ENCODE measurements around the gene RB1.

The RB1 gene

DNA sequence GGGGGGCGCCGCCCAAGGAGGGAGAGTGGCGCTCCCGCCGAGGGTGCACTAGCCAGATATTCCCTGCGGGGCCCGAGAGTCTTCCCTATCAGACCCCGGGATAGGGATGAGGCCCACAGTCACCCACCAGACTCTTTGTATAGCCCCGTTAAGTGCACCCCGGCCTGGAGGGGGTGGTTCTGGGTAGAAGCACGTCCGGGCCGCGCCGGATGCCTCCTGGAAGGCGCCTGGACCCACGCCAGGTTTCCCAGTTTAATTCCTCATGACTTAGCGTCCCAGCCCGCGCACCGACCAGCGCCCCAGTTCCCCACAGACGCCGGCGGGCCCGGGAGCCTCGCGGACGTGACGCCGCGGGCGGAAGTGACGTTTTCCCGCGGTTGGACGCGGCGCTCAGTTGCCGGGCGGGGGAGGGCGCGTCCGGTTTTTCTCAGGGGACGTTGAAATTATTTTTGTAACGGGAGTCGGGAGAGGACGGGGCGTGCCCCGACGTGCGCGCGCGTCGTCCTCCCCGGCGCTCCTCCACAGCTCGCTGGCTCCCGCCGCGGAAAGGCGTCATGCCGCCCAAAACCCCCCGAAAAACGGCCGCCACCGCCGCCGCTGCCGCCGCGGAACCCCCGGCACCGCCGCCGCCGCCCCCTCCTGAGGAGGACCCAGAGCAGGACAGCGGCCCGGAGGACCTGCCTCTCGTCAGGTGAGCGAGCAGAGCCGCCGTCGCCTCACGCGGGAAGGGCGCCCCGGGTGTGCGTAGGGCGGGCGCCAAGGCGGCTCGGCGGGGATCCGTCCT lies at the start of gene RB1:
Gene RB1, plus strand, starts transcription at position 393 of the 784 bp plus-strand sequence. Its CDS starts 162 bp downstream, at position 555.
- DNase-seq: peak; percentile 85

DNA sequence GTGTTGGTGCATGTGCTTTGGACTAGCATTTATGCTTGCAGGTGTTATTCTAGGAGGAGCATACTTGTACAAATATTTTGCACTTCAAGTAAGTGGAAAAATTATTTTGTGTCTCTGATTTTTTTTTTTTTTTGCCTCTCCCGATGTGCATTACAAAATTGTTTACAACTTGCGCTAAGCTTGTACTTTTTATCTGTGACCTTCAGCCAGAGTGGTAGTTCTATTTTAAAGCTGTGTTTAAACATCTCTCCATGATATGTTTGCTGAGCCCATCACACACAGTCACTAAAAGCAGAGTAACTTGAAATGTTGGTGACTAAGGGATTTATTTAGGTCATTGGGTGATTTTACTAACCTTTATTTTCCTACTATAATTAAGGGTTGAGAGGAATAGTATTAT lies 49.7 kb upstream of the RB1 start:
- DNase-seq: no peak

DNA sequence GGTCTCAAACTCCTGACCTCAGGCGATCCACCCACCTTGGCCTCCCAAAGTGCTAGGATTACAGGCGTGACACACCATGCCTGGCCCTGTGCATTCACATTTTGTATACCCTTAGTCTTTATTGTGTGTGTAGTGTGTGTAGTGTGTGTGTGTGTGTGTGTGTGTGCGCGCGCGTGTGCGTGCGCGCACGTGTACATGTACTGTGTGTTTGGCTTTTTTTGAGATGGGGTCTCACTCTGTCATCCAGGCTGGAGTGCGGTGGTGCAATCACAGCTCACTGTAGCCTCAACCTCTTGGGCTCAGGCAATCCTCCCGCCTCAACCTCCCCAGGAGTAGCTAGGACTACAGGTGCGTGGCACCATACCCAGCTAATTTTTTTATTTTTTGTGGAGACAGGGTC lies 48.5 kb upstream of the RB1 start:
- DNase-seq: no peak

DNA sequence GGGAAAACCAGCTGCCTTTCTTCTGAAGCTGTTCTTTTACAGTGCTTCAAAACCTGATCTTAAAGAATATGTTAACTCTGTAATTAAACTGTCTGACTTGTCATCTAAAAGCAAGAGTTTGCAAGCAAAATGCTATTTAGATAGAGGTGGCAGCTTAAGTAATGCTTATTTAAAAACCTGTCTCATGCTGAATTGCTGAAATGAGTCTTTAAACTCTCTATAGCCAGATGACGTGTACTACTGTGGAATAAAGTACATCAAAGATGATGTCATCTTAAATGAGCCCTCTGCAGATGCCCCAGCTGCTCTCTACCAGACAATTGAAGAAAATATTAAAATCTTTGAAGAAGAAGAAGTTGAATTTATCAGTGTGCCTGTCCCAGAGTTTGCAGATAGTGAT lies 47.6 kb upstream of the RB1 start:
- no peak for DNase-seq

DNA sequence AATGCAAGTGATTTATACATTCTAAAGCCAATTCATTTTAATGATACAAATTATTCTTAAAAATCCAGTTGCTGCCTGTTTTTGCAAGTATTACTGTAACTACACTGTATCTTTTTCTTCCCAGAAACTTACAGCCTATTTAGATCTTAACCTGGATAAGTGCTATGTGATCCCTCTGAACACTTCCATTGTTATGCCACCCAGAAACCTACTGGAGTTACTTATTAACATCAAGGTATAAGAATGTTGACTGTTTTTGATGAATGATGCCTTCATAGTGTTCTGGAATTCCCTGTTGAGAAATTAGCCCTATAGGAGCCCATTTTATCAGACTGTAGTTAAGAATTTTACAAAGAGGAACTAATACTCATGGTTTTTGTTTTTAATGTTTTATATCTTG lies 45.5 kb upstream of the RB1 start:
- no peak for DNase-seq

DNA sequence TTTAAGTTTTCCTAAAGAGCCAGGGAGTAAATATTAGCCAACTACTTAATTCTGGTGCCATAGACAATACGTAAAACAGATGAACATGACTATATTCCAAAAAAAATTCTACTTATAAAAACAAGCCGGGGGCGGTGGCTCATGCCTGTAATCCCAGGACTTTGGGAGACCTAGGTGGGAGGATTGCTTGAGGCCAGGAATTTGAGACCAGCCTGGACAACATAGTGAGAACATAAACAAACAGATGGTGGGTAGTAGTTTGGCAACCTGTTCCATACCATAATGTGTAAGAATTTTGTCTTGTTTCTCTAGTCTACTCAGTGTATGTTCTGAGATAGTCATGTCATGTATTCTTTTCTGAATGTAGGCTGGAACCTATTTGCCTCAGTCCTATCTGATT lies 45.1 kb upstream of the RB1 start:
- no peak for DNase-seq

DNA sequence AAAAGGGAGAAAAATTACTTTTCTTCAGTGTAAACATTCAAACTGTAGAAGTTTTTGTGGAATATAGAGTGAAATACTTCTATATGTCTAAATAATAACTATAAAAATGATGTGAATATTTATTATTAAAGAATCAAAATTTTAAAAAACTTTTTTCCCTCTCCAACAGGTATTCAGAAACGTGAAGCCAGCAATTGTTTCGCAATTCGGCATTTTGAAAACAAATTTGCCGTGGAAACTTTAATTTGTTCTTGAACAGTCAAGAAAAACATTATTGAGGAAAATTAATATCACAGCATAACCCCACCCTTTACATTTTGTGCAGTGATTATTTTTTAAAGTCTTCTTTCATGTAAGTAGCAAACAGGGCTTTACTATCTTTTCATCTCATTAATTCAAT lies 42.6 kb upstream of the RB1 start:
- no peak for DNase-seq

DNA sequence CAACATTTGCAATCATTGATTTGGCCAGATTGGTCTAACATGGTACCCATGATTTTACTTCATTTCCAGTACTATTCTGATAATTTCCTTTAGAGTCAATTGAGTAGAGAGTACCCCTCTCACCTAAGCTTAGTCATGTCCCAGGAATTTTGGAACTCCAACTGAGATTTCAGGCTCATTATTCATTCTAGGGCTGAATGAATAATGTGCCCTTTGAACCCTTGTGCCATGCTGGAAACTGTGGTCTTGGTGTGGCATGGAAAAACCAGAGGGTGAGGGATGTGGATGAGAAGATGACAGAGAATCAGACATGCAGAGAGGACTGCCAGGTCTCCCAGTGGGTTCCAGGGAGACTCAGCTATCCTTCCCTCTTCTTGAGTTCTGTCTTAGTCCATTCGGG lies 40.4 kb upstream of the RB1 start:
- DNase-seq: no peak

DNA sequence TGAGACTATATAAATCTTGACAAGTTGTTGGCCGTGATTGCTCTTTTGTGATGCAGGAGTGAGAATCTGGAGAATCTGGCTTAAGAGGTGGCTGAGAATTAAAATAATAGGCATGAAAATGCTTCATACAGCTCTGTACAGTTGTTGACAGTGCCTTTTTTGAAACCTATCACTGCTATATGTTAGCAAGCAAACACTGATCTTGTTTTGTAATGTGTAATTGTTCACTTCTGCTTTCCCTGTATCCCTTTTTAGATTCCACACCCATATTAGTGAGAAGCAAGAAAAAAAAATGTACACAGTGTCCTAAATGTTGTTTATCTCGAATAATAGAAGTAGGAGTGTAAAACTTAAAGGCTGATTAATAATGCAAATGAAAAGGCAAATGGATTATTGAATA lies 39.5 kb upstream of the RB1 start:
- no peak for DNase-seq

DNA sequence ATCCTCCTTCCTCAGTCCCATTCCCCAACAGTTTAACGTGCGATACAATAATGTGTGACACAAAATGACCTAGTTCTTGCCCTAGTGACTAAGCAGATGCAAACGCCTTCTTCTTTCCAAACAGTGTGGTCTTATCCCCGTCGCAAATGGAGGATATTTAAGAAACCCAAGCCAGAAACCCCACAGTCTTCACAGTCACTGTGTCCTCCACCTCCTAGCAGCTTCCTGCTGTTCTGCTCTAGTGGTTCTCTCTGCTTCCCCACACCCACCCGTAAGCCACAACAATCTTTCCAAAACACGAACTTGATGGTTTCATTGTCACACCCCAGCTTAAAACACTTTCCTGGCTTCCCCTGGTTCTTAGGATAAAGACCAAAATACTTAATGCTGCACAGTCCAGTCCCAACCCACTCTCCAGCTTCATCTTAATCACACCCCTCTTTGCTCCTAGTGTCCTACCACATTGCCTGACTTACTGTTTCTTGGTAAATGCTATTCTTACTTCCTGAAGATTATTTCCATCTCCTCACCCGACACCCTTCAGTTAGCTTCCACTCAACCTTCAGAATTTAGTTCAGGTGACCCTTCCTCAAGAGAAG lies 38.2 kb upstream of the RB1 start:
- DNase-seq: no peak

DNA sequence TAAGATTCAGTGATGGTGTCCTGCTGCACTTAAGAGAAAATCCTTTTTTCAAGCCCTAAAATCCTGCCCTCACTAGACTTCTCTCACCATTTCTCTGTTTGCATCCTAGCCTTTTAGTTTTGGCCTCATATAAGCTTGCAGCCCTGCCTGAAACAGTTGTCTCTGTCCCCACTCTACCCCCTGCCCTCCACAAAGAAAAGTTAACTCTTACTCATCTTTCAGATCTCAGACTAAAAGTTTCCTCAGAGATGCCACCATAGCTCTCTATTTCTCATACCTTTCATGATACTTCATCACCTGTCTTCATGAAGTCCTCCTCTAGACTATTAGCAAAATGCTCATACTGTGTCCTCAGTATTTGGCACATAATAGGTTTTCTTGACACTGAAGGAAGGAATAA lies 37.4 kb upstream of the RB1 start:
- DNase-seq: no peak

DNA sequence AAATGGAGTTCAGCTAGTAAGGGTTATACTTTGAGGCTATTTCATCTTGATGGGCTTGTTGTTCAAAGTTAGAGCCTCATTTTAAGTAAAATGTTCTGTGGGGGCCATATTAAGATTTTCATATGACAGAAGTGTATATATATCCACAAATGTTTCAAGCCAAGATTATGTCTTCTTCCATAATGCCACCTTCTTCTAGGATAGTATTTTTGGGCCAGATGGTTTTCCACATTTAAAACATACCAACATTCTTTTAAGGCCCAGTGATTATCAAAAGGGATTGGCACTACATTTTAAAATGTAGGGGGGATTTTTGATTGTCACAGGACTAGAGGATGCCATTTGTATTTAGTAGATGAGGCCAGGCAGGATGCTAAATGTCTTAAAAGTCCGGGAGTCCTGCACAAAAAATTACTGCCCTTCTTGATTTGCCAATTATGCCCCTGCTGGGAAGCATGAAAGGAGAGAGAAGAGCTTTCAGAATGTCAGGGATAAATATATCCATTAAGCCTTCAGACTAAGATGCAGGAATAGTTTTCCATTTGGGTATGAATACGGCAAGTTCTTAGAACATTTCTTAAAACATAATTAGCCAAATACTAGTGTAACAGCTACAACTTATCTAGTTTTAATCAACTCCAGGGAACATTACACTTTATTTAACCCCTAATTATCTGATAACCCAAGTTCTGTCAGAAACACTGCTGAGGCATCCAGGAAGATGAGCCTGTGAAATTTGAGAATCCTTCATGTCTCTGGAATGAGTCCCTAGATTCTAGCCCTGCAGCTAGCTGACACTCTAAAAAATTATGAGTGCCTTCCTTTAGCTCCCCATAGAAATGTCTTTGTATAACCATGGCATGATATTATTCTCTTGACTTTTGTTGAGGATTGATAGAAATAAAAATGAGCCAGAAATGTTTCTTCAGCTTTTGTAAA lies 36.6 kb upstream of the RB1 start:
- no peak for DNase-seq

DNA sequence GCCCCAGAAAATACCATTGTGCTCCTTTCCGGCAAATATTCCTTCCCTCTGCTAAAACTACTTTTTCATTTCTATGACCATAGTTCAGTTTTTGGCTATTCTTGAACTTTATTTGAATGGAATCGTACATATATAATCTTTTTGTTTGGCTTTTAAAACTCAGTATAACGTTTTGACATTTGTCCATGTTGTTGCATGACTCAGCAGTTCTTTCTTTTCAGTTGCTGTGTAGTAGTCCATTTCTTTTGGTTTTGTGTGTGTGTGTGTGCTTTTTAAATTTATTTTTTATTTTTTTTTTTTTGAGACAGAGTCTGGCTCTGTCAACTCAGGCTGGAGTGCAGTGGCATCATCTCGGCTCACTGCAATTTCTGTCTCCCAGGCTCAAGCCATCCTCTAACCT lies 35.5 kb upstream of the RB1 start:
- DNase-seq: no peak

DNA sequence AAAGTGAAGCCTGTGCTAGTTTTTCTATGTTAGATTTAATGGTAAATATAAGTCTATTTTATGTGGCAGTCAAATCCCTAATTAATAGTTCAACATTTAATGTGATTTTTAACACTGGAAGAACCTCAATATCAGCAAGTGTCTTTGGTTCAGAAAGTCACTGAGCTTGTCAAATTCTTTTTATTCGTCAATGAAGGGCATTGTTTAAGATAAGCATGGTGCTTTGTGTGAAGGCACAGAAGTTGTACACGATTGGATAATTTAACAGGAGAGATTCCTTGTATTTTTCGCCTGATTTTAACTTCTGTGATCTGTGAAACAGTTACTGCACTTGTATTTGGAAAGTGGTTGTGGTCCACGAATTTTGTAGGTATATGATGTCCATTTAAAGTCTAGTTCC lies 30.2 kb upstream of the RB1 start:
- DNase-seq: no peak

DNA sequence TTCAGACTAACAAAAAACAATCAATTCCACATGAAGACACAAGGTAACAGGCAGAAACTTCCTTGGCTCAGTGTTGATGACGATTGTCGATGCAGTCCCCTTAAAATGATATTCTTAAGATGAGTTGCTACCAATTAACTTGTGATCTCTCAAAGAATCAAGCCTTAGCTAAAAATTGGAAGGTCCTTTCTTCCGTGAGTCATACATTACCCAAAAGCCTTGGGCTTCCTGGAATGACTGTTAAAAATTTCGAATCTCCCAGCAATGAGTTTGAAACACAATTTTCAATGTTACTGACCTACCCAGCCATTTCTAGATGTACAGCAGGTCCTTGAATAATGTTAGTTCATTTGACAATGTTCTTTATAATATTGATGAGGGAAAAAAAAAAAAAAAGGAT lies 28.0 kb upstream of the RB1 start:
- no peak for DNase-seq

DNA sequence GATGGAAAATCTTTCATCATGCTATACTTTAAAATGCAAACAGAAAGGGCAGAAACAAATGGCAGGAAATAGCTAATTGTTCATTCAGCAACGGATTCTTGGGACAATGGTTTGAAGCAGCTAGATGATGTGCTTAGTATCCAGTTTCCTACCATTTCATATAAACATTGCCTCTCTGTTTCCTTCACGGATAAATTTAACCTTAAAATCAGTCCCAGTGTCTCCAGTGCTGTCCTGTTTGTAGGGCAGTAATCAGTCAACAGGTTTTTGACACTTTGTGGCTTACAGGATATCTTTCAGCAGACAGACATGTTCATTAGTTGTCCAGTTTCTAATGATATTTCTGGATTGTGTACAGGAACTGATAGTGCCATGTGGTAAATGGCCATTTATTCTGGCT lies 24.7 kb upstream of the RB1 start:
- no peak for DNase-seq

DNA sequence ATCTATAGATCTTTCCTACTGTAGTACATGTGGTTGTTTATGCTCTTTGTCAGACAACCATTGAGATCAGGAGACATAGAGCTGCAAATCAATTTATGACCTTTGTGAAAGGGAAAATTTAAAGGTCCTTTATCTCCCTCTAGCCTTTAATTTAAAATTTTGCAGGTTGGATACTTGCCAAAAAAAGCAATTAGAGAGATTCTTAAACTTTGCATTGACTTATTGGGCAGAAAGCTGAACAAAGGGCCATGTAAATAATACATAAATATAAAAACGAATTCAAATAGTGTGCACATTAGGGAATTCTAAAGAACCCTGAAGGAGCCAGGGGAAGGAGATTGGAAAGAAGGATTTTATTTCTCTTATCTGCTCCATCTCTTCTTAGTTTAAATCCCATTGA lies 22.0 kb upstream of the RB1 start:
- no peak for DNase-seq

DNA sequence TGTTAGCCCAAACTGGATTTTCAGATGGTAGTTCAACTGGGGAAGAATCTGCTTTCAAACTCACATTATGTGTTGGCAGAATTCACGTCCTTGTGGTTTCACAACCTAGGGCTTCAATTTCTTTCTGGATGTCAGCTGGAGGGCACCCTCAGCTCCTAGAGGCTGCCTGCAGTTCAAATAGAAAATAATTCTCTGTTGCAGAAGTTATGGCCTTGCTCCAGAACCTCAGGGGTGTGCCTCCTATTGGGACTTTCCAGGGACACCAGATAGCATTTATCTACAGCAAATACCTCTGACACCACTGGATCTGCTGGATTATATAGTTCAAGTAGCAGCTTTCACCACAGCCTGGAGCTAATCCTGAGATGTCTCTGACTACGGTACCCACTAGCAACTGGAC lies 11.8 kb upstream of the RB1 start:
- no peak for DNase-seq

DNA sequence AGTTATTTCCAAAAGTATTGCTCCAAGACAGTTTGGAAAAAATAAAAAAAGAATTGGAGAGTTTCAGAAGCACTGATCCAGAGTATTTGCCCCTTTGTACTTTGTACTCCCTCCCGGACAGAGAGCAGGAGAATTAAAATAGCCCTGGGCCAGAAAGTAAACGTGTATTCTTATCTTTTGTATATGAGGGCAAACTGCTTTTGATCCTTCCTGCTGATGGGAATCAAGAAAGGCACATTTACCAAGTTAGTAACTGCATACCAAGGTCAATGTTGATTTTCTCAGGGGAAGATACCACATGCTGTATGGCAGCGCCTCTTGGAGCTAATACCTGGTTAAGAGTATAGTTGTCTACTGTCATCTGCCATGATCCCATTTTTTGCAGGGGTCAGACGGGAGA lies 10.9 kb upstream of the RB1 start:
- DNase-seq: no peak

DNA sequence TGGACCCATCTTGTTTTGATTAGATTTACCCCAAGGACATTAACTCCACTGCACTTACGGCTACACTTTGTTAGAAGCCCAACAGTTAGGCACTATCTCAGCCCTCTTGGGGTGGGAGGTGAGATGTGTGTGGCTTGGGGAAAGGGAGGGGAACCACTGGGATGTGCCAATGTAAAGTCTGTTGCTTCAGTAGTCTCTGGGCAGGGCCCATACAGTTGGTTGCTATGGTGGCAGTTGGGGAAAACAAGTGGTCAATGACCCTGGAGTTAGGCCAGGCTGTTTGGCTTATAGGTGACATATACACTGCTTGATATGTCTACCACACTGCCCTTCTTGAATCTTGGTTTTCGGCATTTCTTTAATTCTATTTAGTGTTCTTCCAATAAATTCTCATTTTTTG lies 8.9 kb upstream of the RB1 start:
- no peak for DNase-seq

DNA sequence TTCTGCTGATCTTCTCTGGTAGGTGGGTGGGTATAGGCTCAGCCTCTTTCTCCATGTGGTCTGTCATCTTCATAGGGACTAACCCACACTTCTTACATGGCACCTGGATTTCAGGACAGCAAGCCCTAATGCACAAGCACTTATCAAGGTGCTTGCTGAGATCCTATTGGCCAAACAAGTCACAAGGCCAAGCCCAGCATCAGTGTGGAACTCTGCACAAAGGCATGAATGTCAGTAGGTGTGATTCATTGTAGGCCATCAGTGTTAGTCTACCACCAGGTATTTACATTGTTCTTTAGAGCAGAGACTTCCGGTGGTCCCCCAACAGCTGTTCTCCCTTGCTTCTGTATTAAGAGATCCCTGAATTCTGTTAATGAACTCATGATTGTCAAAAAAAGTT lies 8.3 kb upstream of the RB1 start:
- no peak for DNase-seq

DNA sequence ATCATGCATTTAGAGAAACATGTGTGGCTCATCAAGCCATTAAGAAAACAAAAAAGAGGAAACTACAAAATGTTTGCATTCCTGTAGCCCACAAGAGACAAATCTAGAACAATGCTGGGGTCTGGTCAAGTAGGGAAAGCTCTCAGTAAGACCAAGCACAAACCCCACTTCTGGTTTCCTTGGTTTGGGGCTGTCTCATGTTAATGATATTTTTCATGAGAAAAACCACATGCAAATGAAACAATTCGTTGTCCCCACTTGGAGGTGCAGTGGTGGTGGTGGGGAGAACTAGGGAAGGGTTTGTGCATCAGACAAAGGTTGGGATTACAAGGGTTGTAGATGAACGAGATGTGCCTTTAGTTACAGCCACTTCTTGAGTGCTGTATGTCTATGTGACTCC lies 7.0 kb upstream of the RB1 start:
- no peak for DNase-seq

DNA sequence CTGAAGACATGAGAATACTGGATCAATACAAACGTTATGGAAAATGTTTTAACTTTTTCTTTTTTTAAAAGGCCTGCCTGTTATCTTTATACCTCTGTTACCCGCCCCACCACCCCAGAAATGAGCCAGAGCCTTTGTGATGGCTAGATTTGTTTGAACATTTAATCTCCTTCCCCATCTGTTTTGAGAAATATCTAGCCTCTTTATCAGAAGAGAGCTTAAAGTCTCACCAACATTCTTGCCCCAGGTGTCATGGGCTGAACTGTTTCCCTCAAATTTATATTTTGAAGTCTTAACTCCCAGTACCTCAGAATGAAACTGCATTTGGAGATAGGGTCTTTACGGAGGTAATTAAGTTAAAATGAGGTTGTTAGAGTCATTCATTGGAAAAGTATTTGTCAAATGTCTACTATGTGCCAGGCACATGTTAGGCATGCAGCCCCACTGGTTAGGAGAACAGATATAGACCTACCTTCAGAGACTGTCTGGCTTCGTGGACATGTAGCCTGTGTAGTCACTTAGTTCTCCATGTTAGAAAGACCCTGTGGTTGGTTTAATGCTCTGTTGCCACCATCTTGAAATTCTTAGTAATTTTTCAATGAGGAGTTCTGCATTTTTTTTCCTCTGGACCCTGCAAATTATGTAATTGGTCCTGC lies 6.3 kb upstream of the RB1 start:
- peak; percentile 77 for DNase-seq
